HCT116 (cell line): ENCODE data around the gene MYLK4. TPM values are rescaled to one million over a fixed set of nuclear protein-coding genes. Genes with fewer than 3 reads are reported as not detected.

Experiments used
- ATAC-seq: fragments of 200-7000 bp; cut with Tn5 transposase; 2 replicates; pipeline ENCODE4 v1.9.1; 2020; ENCODE audit warnings: mild to moderate bottlenecking, moderate library complexity
- BruUV-seq: library from RNA; stranded (reverse); fragments of 400-500 nt; replicated peaks from 2 replicates; lab custom pipeline; 2021; lab: Mats Ljungman, UMichigan
- CTCF ChIA-PET: fragments of 300-600 bp; sonication (Branson Sonifier 250); formaldehyde crosslinking; loops from one replicate; lab custom pipeline; 2021; ENCODE audit warnings: antibody characterized with exemption; lab: Charles Lee
- POLR2A ChIA-PET: fragments of 300-600, 350-600 bp; sonication (Branson Sonifier 250); formaldehyde crosslinking; loops from one replicate; lab custom pipeline; 2021; ENCODE audit warnings: antibody characterized with exemption; lab: Charles Lee
- RAD21 ChIA-PET, 2 experiments: fragments of 300-600 bp; sonication (Branson Sonifier 250); formaldehyde crosslinking; loops; one replicate each; lab custom pipeline; 2023; ENCODE audit warnings: low total read pairs in 2 of 2; ENCODE audit not compliant: uncharacterized antibody in 2 of 2, unreplicated experiment in 2 of 2, low non-redundant PET in 1 of 2; lab: Charles Lee
- DNase-seq: peaks from one replicate; pipeline ENCODE4 v3.0.0-alpha.2; 2010; ENCODE audit warnings: low read depth, low spot score
- H2AFZ ChIP-seq: fragments of 200-600 bp; shearing (Covaris generic), sonication (generic); 2 replicates; pipeline ENCODE4 v1.6.1; 2017; ENCODE audit warnings: low read depth, mixed run types, mixed read lengths, antibody characterized with exemption, low read length; ENCODE audit not compliant: poor library complexity, severe bottlenecking
- H3K27ac ChIP-seq: 2 replicates; pipeline ENCODE4 v1.5.1; 2012; ENCODE audit warnings: low read depth, low read length
- H3K27me3 ChIP-seq: fragments of 200-600 bp; sonication (generic); 2 replicates; pipeline ENCODE4 v1.6.1; 2016; ENCODE audit warnings: mixed run types, low read length, mixed read lengths; ENCODE audit not compliant: insufficient read depth
- H3K36me3 ChIP-seq, 2 experiments: fragments of 200-500 bp in 1 of 2; fragments of 200-600 bp in 1 of 2; sonication (Bioruptor generic) in 1 of 2; sonication (generic) in 1 of 2; 2 replicates each; pipeline versions ENCODE4 v1.5.1 to v1.6.1; 2014 to 2016; ENCODE audit warnings: low read length in 2 of 2, inconsistent platforms in 1 of 2, mixed read lengths in 1 of 2, mixed run types in 1 of 2; ENCODE audit not compliant: insufficient read depth in 2 of 2, control insufficient read depth in 1 of 2
- H3K4me1 ChIP-seq, 2 experiments: fragments of 200-600 bp in 1 of 2; sonication (generic) in 1 of 2; 2 replicates each; pipeline versions ENCODE4 v1.5.1 to v1.6.1; 2012 to 2017; ENCODE audit warnings: low read length in 2 of 2, inconsistent platforms in 1 of 2, mild to moderate bottlenecking in 1 of 2, mixed read lengths in 1 of 2, mixed run types in 1 of 2, moderate library complexity in 1 of 2; ENCODE audit not compliant: insufficient read depth in 2 of 2, control insufficient read depth in 1 of 2
- H3K4me2 ChIP-seq: fragments of 200-600 bp; sonication (generic); 2 replicates; pipeline ENCODE4 v1.6.1; 2017; ENCODE audit warnings: mixed run types, low read length, mixed read lengths
- H3K4me3 ChIP-seq, 2 experiments: fragments of 200-600 bp in 1 of 2; sonication (generic) in 1 of 2; replicated peaks in 1 of 2; 2 replicates each; pipeline ENCODE4 v1.5.1; 2011 to 2016; ENCODE audit warnings: low read length in 2 of 2, control low read depth in 1 of 2, low read depth in 1 of 2, mild to moderate bottlenecking in 1 of 2, mixed read lengths in 1 of 2, mixed run types in 1 of 2
- H3K79me2 ChIP-seq: fragments of 200-600 bp; sonication (generic); 2 replicates; pipeline ENCODE4 v1.6.1; 2017; ENCODE audit warnings: mild to moderate bottlenecking, mixed run types, low read length, moderate library complexity, mixed read lengths; ENCODE audit not compliant: insufficient read depth
- H3K9ac ChIP-seq: fragments of 200-600 bp; sonication (generic); 2 replicates; pipeline ENCODE4 v1.6.1; 2016; ENCODE audit warnings: low read length, mixed read lengths
- H3K9me2 ChIP-seq: fragments of 200-600 bp; sonication (generic), shearing (Covaris generic); 2 replicates; pipeline ENCODE4 v1.6.1; 2017; ENCODE audit warnings: mixed run types, mild to moderate bottlenecking, moderate library complexity; ENCODE audit not compliant: insufficient read depth
- H3K9me3 ChIP-seq, 2 experiments: fragments of 200-500 bp in 1 of 2; fragments of 200-600 bp in 1 of 2; sonication (Bioruptor generic) in 1 of 2; sonication (generic) in 1 of 2; 2 replicates each; pipeline ENCODE4 v1.6.1; 2014 to 2017; ENCODE audit warnings: low read length in 2 of 2, mixed read lengths in 2 of 2, inconsistent platforms in 1 of 2, low read depth in 1 of 2, mild to moderate bottlenecking in 1 of 2, mixed run types in 1 of 2, moderate library complexity in 1 of 2; ENCODE audit not compliant: control insufficient read depth in 1 of 2, insufficient read depth in 1 of 2
- H4K20me1 ChIP-seq: fragments of 200-600 bp; sonication (generic), shearing (Covaris generic); 2 replicates; pipeline ENCODE4 v1.6.1; 2017; ENCODE audit warnings: mixed run types, mild to moderate bottlenecking, moderate library complexity; ENCODE audit not compliant: insufficient read depth
- ATF3 ChIP-seq: IDR thresholded peaks from 2 replicates; pipeline ENCODE4 v1.6.1; 2012
- CEBPB ChIP-seq: IDR thresholded peaks from 2 replicates; pipeline ENCODE4 v1.6.1; 2012; ENCODE audit warnings: low read depth
- EZH2 ChIP-seq: fragments of 200-600 bp; sonication (generic); IDR thresholded peaks from 2 replicates; pipeline ENCODE4 v1.6.1; 2017; ENCODE audit warnings: antibody characterized with exemption, mixed run types
- POLR2A ChIP-seq: IDR thresholded peaks from 2 replicates; pipeline ENCODE4 v1.7.0; 2011; ENCODE audit warnings: borderline replicate concordance; ENCODE audit not compliant: insufficient read depth, insufficient read length; ENCODE audit errors: extremely low read depth
- RAD21 ChIP-seq: IDR thresholded peaks from 2 replicates; pipeline ENCODE4 v1.6.1; 2012; ENCODE audit warnings: low read depth, mild to moderate bottlenecking
- SIN3A ChIP-seq: IDR thresholded peaks from 2 replicates; pipeline ENCODE4 v1.6.1; 2012; ENCODE audit warnings: low read depth
- SP1 ChIP-seq: IDR thresholded peaks from 2 replicates; pipeline ENCODE4 v1.6.1; 2012; ENCODE audit warnings: low read depth
- SRF ChIP-seq: IDR thresholded peaks from 2 replicates; pipeline ENCODE4 v1.6.1; 2012; ENCODE audit warnings: low read depth
- ZFX ChIP-seq: fragments of 450-650 bp; IDR thresholded peaks from 2 replicates; pipeline ENCODE4 v1.6.1; 2017
- intact Hi-C: fragments of 100-400 bp; cut with micrococcal nuclease; formaldehyde crosslinking; loops from 2 replicates; pipeline ENCODE4 v1.10.0; 2022
- total RNA-seq: library from RNA; stranded (reverse); gene quantifications from one replicate; pipeline ENCODE4 v1.2.1, GENCODE V29; 2021; ENCODE audit not compliant: unreplicated experiment
- TF ChIP-seq, protein P1 (sequence below), 3 experiments: fragments of 200-600 bp in 1 of 3; sonication (generic) in 1 of 3; IDR thresholded peaks in 2 of 3; conservative IDR thresholded peaks in 1 of 3; 2 replicates each; pipeline ENCODE4 v1.5.1; 2012 to 2017; ENCODE audit warnings: low read depth in 2 of 3, low read length in 2 of 3, antibody characterized with exemption in 1 of 3, borderline replicate concordance in 1 of 3, control low read depth in 1 of 3, mild to moderate bottlenecking in 1 of 3, mixed read lengths in 1 of 3, mixed run types in 1 of 3, moderate library complexity in 1 of 3; ENCODE audit not compliant: insufficient read depth in 1 of 3
- TF ChIP-seq, protein P2 (sequence below): IDR thresholded peaks from 2 replicates; pipeline ENCODE4 v1.6.1; 2012; ENCODE audit warnings: low read depth
- TF ChIP-seq, protein P3 (sequence below): IDR thresholded peaks from 2 replicates; pipeline ENCODE4 v1.6.1; 2012

MYLK4 gene
- total RNA-seq, 1 experiment from 2014 or later, result 0.27 TPM

GRCh38 chr6:2790588-2791449, 40.1 kb upstream of the MYLK4 start:
- peaks cover 7% of the 10 kb centered on the region; the same call in 1 of the 2 replicates for H3K79me2 ChIP-seq
- H3K9me2 ChIP-seq, result no peaks in the 10 kb centered on the region
- no peaks in the 10 kb centered on the region for H4K20me1 ChIP-seq
- no TSS peak for BruUV-seq
- H3K27ac ChIP-seq, result peak overlapping the region; percentile 14; the same call in 1 of the 2 replicates
- intact Hi-C loops, result loop anchor here (1.0 to 5.0 kb wide), 7 partner anchors 48 to 266 kb away; no protein-coding TSS in a partner anchor
- ChIA-PET RAD21 (interaction anchor here (0.7 to 1.9 kb wide), 16 partner anchors 49 to 265 kb away, joined by 3 to 9 read pairs (median 4); partner anchors contain the start of genes SERPINB1 (in 1 of the 2) and SERPINB9 (in 1 of the 2)), POLR2A (interaction anchor here (0.7 to 1.8 kb wide), 17 partner anchors 14 to 282 kb away, joined by 3 to 18 read pairs (median 4); partner anchors contain the start of genes SERPINB1 and WRNIP1), CTCF (interaction anchor here (0.6 to 2.6 kb wide), 41 partner anchors 8 to 276 kb away, joined by 3 to 50 read pairs (median 4); partner anchors contain the start of genes NQO2, SERPINB1 and WRNIP1)
- no peaks in the 10 kb centered on the region for H3K27me3 ChIP-seq
- no peak overlapping the region for H2AFZ ChIP-seq
- ATAC-seq, result peak; percentile 89
- DNase-seq, result peak; percentile 75
- no peak overlapping the region for H3K9ac ChIP-seq
- TF ChIP-seq, protein P1, sequence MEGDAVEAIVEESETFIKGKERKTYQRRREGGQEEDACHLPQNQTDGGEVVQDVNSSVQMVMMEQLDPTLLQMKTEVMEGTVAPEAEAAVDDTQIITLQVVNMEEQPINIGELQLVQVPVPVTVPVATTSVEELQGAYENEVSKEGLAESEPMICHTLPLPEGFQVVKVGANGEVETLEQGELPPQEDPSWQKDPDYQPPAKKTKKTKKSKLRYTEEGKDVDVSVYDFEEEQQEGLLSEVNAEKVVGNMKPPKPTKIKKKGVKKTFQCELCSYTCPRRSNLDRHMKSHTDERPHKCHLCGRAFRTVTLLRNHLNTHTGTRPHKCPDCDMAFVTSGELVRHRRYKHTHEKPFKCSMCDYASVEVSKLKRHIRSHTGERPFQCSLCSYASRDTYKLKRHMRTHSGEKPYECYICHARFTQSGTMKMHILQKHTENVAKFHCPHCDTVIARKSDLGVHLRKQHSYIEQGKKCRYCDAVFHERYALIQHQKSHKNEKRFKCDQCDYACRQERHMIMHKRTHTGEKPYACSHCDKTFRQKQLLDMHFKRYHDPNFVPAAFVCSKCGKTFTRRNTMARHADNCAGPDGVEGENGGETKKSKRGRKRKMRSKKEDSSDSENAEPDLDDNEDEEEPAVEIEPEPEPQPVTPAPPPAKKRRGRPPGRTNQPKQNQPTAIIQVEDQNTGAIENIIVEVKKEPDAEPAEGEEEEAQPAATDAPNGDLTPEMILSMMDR (IDR thresholded peaks at IDR 0.05 in 2 of 3, conservative IDR thresholded peaks at IDR 0.05 in 1 of 3; ENCODE audit: borderline replicate concordance in 1 of 3, insufficient read depth in 1 of 3, low read depth in 2 of 3, low read length in 2 of 3), result peak; percentile 82 to 91 (median 86)
- TF ChIP-seq RAD21 (peak; percentile 99), SRF (no peak), SIN3A (no peak), ATF3 (no peak), ZFX (no peak), CEBPB (no peak), SP1 (no peak), POLR2A (no peak), EZH2 (no peak)
- TF ChIP-seq, protein P2, sequence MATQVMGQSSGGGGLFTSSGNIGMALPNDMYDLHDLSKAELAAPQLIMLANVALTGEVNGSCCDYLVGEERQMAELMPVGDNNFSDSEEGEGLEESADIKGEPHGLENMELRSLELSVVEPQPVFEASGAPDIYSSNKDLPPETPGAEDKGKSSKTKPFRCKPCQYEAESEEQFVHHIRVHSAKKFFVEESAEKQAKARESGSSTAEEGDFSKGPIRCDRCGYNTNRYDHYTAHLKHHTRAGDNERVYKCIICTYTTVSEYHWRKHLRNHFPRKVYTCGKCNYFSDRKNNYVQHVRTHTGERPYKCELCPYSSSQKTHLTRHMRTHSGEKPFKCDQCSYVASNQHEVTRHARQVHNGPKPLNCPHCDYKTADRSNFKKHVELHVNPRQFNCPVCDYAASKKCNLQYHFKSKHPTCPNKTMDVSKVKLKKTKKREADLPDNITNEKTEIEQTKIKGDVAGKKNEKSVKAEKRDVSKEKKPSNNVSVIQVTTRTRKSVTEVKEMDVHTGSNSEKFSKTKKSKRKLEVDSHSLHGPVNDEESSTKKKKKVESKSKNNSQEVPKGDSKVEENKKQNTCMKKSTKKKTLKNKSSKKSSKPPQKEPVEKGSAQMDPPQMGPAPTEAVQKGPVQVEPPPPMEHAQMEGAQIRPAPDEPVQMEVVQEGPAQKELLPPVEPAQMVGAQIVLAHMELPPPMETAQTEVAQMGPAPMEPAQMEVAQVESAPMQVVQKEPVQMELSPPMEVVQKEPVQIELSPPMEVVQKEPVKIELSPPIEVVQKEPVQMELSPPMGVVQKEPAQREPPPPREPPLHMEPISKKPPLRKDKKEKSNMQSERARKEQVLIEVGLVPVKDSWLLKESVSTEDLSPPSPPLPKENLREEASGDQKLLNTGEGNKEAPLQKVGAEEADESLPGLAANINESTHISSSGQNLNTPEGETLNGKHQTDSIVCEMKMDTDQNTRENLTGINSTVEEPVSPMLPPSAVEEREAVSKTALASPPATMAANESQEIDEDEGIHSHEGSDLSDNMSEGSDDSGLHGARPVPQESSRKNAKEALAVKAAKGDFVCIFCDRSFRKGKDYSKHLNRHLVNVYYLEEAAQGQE, result no peak
- TF ChIP-seq, protein P3, sequence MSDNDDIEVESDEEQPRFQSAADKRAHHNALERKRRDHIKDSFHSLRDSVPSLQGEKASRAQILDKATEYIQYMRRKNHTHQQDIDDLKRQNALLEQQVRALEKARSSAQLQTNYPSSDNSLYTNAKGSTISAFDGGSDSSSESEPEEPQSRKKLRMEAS, result no peak
- peaks cover 13 to 61% of the 10 kb centered on the region in 2 experiments; a peak in 3 of 4 replicates for H3K4me1 ChIP-seq
- H3K9me3 ChIP-seq, result no peaks in the 10 kb centered on the region
- H3K36me3 ChIP-seq, result peaks cover 0 to 6% of the 10 kb centered on the region in 2 experiments; a peak in 1 of 4 replicates
- no peak overlapping the region for H3K4me3 ChIP-seq
- peak overlapping the region; percentile 13; the same call in 1 of the 2 replicates for H3K4me2 ChIP-seq
